CD4-positive, alpha-beta T cell treated with Interleukin-2 at 100 ng/mL for 4 hours (primary cell): Measurements from ENCODE around the gene LY86.

Experiments used
- DNase-seq: peaks from one replicate; pipeline ENCODE4 v3.0.0-alpha.2; 2020; ENCODE audit warnings: low spot score

The LY86 gene

DNA sequence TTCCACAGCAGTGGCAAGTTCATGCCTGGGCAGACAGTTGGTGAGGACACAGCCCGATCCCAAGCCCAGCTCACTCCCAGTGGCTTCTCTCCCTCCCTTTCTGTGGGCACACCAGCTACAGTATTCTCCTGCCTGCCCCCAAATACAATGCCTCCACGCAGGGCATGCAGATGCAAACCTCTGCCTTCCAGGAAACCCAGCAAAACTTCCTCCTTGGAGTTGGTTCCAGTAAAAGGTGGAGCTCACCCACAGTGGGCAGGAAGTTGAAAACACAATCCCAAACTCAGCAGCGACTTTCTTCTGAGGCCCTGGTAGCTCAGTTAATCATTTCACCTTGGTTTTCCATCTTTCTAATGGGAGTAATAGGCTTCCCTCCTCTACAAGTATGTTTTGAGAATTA, 93.7 kb downstream of the LY86 start:
- DNase-seq, result no peak

DNA sequence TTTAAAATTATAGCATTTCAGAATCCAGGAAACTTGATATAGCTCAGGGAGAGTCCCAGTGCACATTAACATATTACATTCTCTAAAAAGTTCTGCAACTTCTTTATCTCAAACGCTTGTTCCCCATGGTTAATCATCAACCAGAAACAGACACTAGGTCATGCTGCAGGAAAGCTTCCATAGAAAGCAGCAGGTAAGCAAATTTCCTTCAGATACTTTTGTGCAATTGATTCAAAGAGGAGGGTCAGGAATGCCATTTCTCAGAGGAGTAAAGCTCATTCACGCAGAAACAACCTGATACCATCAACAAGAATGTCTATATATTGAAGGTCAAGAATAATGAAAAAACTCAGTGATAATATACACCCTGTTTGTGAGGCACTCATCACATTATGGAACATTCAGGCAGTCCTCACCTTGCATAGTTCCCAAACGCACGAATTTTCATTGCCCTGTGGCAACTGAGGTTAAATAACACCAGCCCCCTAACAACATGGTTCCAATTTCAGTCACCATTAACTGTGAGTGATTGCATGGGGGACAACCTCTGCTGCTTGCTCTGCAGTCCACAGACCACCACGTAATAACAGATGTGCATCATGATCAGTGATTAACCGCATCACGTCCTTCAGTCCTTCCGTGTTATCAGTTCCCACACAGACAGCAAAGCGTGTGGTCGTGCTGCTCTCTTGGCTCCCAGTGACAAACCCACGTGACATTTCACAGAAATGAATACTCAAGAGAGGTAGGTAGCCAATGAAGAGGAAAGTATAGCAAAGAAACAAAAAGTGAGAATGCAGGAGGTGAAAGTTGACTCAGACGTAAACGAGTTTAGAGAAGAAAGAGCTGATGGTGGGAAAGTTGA, 95.7 kb downstream of the LY86 start:
- DNase-seq, result no peak

DNA sequence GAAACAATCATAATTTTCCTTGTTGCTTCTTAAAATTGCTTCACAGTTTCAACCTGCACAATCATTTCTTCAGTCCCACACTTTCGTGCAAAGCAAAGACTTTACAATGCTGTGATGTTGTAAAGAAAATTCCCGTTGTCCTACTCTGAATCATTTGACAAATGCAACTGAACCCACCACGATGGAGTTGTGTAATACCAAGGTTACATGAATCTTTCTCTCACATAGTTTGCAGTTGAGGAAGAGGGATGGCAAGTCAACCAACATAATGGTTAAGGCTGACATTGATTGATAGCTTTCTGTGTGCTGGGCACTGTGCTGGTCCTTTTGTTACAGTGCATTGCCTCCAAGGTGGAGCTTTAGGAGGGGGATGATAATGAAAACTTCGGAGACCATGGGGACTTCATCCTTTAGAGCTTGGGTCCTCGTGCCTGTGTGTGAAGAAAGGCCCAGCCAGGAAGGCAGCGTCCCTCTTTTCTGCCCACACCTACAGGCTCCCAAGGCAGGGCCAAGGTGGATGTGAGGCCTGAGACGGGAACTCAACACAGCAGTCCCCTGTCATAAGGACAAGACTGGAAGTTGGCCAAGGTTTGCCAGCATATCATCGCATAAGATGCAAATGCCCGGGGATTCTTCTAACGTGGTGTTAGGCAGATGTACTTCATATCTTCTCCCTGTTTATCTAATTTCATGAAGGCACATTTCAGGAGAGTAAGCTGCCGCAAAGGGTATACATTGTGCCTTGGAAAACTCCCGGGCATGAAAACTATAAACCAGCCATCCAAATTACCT, 96.9 kb downstream of the LY86 start:
- no peak for DNase-seq

DNA sequence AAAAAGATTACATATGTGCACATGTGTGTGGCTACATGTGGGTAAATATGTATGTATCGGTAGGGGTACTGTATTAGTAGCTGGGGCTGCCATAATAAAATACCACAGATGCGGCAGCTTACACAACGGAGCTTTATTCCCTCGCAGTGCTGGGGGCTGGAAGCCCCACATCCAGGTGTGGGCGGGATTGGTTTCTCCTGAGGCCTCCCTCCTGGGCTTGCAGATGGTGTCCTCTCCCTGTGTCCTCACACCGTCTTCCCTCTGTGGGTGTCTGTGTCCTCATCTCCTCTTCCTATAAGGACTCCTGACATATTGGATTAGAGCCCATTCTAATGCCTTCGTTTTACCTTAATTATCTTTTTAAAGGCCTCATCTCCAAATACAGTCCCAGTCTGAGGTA, 97.7 kb downstream of the LY86 start:
- no peak for DNase-seq

DNA sequence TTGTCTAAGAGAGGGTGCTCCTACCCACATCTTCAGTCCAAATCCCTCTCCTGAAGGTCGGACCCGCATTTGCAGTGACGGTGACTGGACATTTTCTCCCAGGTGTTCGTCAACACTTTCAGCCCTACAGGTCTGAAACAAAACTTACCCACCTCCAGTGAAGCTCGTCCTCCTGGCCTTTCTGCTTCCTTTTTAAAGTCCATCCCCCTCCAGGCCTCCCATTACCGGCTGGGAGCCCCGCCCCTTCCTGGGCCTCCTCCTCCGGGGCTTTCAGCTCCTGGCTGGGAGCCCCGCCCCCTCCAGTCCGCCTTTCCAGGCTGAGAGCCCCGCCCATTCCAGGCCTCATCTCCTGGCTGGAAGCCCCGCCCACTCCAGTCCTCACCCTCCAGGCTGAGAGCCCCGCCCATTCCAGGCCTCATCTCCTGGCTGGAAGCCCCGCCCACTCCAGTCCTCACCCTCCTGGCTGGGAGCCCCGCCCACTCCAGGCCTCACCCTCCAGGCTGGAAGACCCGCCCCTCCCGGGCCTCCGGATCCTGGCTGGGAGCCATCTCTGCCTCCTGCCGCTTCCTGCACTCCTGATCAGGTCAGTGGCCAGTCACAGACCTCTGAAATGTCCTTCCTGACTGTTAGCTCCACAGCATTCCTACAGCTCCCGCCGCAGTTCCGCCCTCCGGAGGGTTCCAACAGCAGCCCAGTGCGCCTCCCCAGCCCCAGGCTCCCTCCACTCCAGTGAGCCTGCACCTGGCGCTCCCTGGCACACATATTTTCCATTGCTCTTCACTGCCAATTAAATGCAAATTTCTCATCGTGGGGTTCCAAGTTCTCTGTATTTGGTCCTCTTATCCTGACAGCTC, 98.5 kb downstream of the LY86 start:
- no peak for DNase-seq

DNA sequence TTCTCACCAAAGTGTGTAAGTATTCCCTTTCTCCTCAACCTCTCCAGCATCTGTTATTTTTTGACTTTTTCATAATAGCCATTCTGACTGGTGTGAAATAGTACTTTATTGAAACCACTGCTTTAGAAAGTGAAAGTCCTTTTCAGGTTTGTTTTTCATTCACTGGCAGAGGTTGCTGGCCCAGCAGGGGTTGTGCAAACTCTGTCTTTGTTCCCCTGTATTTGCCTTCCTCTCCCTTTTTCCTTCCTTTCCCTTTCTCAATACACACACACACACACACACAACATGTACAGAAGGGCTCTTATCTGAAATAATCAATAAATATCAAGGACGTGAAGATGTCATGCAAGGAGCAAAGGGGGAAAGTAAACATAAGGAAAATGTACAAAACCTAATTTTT, 99.8 kb downstream of the LY86 start:
- no peak for DNase-seq

DNA sequence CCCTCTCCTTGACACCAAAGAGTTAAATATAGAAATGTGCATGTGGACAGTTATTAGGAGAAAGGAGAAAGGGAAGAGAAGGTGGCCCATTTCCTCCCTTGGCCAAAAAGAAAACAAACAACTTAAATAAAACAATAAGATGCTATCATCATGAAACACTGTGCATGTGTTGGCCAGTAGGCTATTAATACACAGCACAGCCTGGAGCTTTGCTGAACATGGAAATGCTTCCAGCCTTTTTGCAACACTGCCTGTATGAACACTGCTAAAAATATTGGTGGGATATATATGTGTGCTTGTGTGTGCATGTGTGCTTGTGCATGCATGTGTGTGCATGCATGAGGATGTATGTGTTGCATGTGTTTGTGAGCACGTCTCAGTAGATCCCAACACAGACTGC, 100.4 kb downstream of the LY86 start:
- no peak for DNase-seq

DNA sequence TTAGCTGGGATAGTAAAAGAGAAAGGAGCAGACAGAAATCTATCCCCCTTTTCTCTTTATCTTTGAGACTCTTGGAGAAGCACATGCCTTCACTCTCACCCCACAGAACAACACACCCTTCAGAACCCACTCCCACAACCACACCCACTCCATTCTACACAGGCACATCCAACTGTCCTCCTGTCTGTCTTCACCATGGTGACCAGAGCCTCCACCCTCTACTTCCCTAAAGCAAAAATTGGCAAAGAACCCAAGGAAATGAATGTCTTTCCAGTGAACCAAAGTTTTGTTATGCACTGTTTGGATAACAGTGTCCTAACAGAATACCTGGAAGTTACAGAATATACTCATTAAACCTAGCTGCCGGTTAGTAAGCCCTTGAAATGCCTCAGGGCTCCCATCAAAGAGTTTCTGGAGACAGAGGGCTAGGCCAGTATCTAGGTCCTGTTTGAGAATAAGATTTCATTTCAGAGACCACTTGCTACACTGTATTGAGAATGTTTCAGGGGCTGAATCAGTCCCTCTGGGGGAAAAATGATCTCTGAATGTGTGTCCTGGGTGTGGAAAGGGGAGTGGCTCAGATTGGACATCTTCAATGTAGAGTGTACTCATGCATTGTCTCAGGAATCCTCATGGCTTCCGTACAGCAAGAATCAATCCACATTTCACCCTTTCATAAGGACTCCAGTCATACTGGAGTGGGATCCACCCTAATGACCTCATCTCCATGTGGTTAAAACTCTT, 101.1 kb downstream of the LY86 start:
- no peak for DNase-seq

DNA sequence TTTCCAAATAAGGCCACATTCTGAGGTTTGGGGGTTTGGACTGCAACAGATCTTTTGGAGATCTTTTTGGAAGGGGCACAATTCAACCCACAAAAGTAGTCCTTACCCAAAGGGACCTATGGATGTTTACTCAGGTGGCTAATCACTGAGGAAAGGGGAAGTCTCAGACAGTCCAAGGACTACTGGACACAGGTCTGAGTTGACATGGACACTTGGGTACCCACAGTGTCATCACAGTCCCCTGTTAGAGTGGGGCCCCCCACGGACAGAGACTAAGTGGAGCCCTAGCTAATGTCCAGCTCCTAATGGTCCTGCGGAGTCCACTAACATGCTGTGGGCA, 101.6 kb downstream of the LY86 start:
- no peak for DNase-seq

DNA sequence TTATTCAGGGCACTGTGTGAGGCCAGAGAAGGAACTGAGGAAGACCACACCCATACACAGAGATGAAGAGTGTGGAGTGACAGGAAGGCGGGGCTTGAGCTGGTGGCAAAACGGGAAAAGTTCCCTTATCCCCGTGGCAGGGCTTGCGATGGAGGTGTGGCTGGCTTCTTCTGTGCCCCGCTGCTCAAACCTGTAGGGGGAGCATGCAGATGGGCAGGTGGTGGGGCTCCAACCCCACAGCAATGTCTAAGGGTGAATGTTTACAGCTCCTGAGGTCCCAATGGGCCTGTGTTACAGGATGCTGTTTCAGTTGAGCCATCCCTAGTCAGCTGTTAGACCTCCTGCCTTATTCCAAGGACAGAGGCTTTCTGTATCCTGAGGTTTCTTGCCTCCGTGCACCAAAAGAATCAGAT, 105.9 kb downstream of the LY86 start:
- DNase-seq, result no peak

DNA sequence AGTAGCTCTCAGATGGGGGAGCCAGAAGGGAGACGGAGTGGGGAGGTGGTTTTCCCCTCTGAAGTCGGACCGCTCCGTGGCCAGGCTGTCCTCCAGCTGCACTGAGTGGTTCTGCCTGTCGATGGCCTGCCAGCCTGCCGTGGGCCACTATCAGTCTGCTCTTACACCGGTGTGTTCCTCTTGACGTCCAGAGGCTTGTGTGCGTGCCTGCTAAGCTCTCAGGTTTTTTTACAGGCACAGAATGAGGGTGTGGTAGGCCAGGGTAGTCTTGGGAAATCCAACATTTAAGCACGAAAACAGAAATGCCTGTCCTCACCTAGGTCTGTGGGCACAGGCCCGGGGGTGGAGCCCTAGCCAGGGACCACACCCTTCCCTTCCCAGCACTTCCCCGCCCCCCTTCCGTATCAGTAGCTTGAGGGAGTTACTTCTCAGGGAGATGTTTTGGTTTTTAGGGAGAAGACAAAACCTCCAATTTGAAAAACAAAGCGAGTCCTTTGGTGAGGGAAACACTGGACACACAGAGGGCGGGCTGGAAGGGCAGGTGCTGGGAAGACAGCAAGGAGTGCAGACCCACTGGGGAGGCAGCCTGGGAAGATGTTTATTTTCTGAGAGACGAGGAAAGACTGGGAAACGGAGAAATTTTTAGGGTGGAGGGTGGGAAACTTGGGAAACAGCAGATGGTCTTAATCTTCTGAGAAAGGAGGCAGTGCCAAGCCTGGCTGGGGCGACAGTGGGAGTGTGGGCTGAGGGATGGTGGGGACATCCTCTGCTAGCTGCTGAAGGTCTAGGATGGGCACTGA, 106.5 kb downstream of the LY86 start:
- no peak for DNase-seq

DNA sequence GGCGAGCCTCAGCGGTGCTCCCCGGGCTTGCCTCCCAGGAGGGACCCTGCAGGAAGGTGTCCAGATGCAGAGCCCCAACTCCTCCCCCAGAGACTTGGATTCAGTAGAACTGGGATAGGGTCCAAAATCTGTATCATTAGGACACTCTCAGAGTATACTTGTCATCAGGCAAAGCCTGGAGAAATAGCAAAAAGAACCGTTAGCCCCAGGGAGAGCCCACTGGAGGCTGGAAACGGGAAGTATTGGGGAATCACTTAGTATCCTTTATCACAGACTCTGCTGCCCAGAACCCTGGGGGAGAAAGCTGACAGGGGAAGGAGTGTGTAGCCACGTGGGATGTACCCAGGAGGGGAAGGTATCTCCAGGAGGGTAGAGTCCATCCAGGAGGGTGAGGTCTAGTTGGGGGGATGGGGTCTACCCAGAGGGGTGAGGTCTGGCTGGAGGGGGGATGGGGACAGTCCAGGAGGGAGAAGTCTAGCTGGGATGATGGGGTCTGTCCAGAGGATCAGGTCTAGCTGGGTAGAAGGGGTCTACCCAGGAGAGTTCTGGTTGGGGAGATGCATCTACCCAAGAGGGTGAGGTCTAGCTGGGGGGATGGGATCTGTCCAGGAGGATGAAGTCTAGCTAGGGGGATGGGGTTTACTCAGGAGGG, 107.2 kb downstream of the LY86 start:
- DNase-seq, result no peak

DNA sequence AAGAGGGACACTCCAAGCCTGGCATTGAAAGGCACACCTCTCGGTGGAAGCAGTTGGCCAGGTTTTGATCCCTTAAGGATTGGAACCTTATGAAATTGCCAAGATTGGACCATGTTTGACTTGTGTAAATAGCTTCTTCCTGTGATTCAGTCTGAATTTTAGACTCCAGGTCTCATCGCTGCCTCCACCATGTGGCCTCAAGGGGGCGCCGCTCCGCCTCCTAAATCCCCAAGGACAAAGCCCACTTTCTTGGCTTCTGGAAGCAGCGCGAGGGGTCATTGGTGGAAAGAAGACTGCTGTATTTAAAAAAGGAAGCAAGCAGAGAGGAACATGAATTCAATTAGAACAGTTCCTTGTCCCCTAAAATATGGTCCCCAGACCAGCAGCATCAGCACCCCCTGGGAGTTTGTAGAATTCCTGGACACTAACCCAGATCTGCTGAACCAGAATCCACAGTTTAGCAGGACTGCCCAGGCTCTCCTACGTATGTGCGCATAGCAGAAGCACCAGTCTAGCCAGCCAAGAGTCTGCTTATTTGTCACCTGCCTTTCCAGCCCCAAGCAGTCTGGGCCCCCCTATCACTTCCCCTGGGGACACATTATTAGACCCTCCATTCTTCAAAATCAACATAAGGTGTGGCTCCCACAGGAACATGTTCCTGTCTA, 108.5 kb downstream of the LY86 start:
- no peak for DNase-seq

DNA sequence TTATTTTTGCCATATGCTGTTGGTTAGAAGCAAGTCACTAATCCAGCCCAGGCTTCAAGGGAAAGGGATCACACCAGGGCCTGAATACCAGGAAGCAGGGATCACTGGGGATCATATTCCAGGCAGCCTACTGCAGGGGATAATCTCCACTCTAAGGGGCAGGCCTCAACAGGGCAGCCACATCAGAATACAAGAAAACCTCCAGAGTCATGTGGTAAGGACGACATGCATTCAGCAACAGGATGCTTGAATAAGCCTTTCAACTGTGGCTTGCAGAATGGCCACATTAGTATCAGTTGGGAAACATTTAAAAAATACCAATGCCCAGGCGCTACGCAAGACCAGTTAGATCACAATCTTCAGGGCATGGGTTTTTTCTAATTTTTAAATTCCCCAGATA, 109.1 kb downstream of the LY86 start:
- DNase-seq, result no peak

DNA sequence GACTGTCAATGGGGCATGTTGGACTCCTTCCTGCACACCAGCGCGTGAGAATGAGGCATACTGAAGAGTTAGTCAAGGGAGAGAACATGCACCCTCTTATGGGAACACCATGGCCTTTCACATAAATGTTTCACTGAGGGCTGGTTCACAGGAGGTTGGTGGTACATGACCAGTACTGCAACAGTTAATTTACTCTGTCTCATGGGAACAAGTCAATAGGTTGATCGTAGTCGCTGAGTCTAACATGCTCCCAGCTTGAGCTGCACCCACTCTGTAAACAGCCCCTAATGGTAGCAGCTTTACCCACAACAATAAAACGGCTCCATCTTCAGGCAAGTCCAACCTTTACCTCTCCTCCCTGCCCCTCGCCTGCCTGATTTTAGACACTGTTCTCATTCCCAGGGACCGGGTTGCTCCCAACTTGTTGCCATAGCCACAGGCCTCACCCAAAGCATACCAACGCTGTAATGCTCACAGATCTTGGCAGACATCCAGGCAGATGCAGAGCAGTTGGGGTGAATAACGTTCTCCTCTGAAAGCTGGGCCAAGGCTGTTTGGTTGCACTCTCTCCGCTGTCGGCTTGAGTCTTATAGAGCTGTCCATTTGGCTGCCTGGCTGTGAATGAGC, 111.3 kb downstream of the LY86 start:
- DNase-seq, result no peak

DNA sequence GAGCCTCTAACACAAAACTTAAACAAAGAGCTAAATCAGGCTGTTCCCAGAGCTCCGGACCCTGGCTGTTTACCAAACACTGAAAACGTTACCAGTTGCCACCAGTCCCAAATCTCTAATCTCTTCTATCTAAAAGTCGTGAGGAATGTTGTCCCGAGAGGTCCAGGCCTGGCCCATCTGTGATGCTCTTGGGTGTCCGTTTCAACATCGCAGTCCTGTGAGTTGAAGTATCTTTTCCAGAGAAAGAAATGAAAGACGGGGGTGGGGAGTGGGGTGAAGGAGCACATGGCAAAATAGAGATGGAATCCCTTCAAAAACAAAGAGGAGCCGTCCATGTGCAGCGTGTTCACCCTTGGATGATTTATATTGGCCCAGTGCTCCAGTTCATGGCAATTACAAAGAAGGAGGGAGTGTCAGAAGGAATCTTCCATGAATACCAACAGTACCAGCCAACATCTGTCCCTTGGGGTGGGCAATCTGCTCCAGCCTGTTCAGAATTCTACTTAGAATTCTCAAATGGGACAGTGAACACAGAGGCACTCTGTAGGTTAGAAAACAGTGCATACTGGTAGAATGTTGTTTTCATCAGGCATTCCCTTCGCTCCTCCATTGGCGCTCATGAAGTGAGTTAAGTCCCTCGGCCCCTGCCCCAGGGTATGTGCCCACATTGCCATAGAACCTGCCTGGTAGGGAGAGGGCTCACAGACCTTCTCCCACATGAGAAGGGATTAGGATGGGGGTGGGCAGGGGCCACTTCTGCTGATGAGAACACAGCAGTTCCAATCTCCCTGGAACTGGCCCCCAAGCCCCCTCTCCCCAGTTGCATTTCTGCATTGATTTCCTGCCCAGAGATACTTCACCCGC, 112.1 kb downstream of the LY86 start:
- DNase-seq, result no peak

DNA sequence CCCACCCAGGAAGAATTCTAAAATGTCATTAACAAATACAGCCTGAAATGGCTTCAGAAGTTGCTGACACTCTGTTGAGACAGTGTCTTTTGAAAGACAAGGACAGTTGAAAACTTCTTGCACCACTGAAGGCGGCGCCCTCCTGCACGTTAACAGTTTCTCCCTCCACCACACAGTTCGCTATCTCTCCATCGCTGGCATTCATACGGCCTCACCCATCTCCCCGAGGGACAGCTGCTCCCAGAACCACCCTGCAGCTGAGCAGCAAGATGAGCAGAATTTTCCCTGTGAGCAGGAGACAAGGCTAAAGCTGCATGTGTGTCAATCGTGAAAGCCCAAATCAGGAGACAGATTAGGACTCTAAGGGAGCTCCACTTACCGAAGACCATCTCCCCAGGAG, 113.3 kb downstream of the LY86 start:
- DNase-seq, result no peak

DNA sequence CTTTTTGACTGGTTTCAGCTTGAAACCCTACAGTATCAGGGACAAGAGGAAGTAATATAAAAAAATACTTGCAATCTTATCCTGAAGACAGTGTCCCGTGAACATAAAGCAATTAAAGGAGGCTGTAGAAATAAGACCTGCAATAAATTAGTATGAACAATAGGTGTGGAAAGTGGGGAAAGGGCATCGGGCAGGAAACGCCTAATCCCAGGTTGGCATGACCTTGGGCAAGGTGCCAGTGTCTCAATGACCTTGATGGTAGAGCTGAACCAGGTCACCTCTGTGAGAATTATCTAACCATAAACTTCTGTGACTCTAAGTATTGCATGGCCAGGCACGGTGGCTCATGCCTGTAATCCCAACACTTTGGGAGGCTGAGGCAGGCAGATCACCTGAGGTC, 115.2 kb downstream of the LY86 start:
- no peak for DNase-seq
